Measurements from ENCODE around the gene COMMD6.

COMMD6 gene

GRCh38 chr13:75494491-75494890 is 43.1 kb downstream of the COMMD6 start:
- Histone ChIP-seq H4K20me1 (ENCODE audit: insufficient read depth, low read length) (no peaks in the 10 kb centered on the region), H3K27ac (ENCODE audit: low read length) (no peak overlapping the region), H3K36me3 (replicated peaks; ENCODE audit: insufficient read depth, low read length) (no peaks in the 10 kb centered on the region), H2AFZ (ENCODE audit: low read length) (no peak overlapping the region), H3K9me2 (replicated peaks; ENCODE audit: insufficient read depth, low read length) (no peaks in the 10 kb centered on the region), H3K9ac (ENCODE audit: low read length) (no peak overlapping the region), H3K4me1 (ENCODE audit: low read length) (peaks cover 3% of the 10 kb centered on the region; the same call in 1 of the 2 replicates), H3F3A (ENCODE audit: insufficient read depth, low read length) (no peaks in the 10 kb centered on the region), H3K27me3 (replicated peaks; ENCODE audit: insufficient read depth, low read length) (no peaks in the 10 kb centered on the region), H3K4me3 (ENCODE audit: low read length) (no peak overlapping the region), H3K9me3 (replicated peaks; ENCODE audit: insufficient read depth, low read length) (no peaks in the 10 kb centered on the region), H3K4me2 (ENCODE audit: low read depth, low read length) (no peak overlapping the region), H3K79me2 (ENCODE audit: low read length) (no peaks in the 10 kb centered on the region)
- no peak for DNase-seq
- TF ChIP-seq EZH2phosphoT487 (IDR thresholded peaks at IDR 0.05; ENCODE audit: low read length) (no peak), EZH2 (optimal IDR thresholded peaks at IDR 0.05; ENCODE audit: low read depth, low read length) (no peak), CTCF (IDR thresholded peaks at IDR 0.05; ENCODE audit: low read length) (no peak)

- no peak for DNase-seq
- Histone ChIP-seq H3F3A (ENCODE audit: insufficient read depth, low read length) (no peaks in the 10 kb centered on the region), H3K4me2 (ENCODE audit: low read depth, low read length) (no peak overlapping the region), H4K20me1 (ENCODE audit: insufficient read depth, low read length) (no peaks in the 10 kb centered on the region), H3K4me3 (ENCODE audit: low read length) (no peak overlapping the region), H3K4me1 (ENCODE audit: low read length) (peaks cover 6% of the 10 kb centered on the region; the same call in 1 of the 2 replicates), H3K27ac (ENCODE audit: low read length) (no peak overlapping the region), H3K79me2 (ENCODE audit: low read length) (no peaks in the 10 kb centered on the region), H3K9me3 (replicated peaks; ENCODE audit: insufficient read depth, low read length) (no peaks in the 10 kb centered on the region), H2AFZ (ENCODE audit: low read length) (no peak overlapping the region), H3K9me2 (replicated peaks; ENCODE audit: insufficient read depth, low read length) (no peaks in the 10 kb centered on the region), H3K36me3 (replicated peaks; ENCODE audit: insufficient read depth, low read length) (no peaks in the 10 kb centered on the region), H3K9ac (ENCODE audit: low read length) (no peak overlapping the region), H3K27me3 (replicated peaks; ENCODE audit: insufficient read depth, low read length) (no peaks in the 10 kb centered on the region)
- TF ChIP-seq CTCF (IDR thresholded peaks at IDR 0.05; ENCODE audit: low read length) (no peak), EZH2 (optimal IDR thresholded peaks at IDR 0.05; ENCODE audit: low read depth, low read length) (no peak), EZH2phosphoT487 (IDR thresholded peaks at IDR 0.05; ENCODE audit: low read length) (no peak)
Measured at GRCh38 chr13:75493156-75493555, 44.5 kb downstream of the COMMD6 start.

- Histone ChIP-seq H3K4me1 (ENCODE audit: low read length) (peaks cover 6% of the 10 kb centered on the region; the same call in 1 of the 2 replicates), H3K27ac (ENCODE audit: low read length) (no peak overlapping the region), H3K4me3 (ENCODE audit: low read length) (no peak overlapping the region), H2AFZ (ENCODE audit: low read length) (no peak overlapping the region), H3K36me3 (replicated peaks; ENCODE audit: insufficient read depth, low read length) (no peaks in the 10 kb centered on the region), H3K9me3 (replicated peaks; ENCODE audit: insufficient read depth, low read length) (no peaks in the 10 kb centered on the region), H3K9me2 (replicated peaks; ENCODE audit: insufficient read depth, low read length) (no peaks in the 10 kb centered on the region), H3K27me3 (replicated peaks; ENCODE audit: insufficient read depth, low read length) (no peaks in the 10 kb centered on the region), H3K79me2 (ENCODE audit: low read length) (no peaks in the 10 kb centered on the region), H3K9ac (ENCODE audit: low read length) (no peak overlapping the region), H3F3A (ENCODE audit: insufficient read depth, low read length) (no peaks in the 10 kb centered on the region), H3K4me2 (ENCODE audit: low read depth, low read length) (no peak overlapping the region), H4K20me1 (ENCODE audit: insufficient read depth, low read length) (no peaks in the 10 kb centered on the region)
- no peak for DNase-seq
- TF ChIP-seq EZH2phosphoT487 (IDR thresholded peaks at IDR 0.05; ENCODE audit: low read length): no peak
- no peak for TF ChIP-seq EZH2 (optimal IDR thresholded peaks at IDR 0.05; ENCODE audit: low read depth, low read length)
- no peak for TF ChIP-seq CTCF (IDR thresholded peaks at IDR 0.05; ENCODE audit: low read length)
Measured at GRCh38 chr13:75492389-75492788, 45.3 kb downstream of the COMMD6 start.

All from MM.1S (cell line).